ENCODE results near the gene MDM1. TPM values are rescaled to one million over a fixed set of nuclear protein-coding genes. Genes with fewer than 3 reads are reported as not detected.

Gene MDM1
- total RNA-seq, 2 donors from 2014 or later: 8.6 to 10.2 TPM

DNA sequence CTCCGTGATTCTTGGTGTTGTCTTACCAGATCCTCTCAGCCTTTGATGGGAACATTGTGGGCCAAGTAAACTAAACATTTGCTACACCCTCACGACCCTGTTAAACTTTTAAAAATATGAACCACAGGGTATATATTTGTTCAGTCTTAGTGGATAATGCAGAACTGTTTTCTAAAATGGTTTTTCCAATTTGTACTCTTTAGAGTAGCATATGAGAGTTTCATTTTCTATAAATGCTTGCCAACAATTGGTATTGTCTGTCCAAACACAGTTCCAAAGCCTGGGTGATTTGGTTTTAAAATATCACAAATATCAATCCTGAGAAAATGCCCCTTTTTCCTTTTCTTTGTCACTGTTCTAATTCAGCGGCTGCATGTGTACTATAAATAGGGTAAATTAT is 72.0 kb downstream of the MDM1 start:
- ATAC-seq: no peak
- no peak for DNase-seq
- intact Hi-C loops (cut with DNase I): no loop called here

GRCh38 chr12:68259318-68259940 is 72.7 kb downstream of the MDM1 start:
- intact Hi-C loops (cut with DNase I): no loop called here
- ATAC-seq (peak in 1 of 2 donors; percentile 78), DNase-seq (no peak)

DNA sequence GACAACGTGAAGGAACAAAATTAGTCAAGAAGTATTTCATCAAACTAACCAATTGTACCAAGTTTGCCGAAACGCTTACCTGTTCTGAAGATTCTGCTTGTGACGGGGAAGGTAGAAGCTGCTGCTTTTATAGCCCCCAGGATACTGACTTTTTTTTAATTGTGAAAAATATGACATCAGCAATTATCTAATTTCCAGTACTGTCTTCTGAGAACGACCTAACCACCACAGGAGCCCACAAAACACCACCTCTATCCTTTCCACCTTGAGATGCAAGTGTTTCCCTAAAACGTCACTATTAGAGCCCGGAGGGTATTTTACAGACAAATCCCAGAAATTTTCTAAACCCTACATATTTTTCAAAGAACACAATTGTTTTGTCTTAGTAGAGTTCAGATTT is 78.7 kb downstream of the MDM1 start, which contains the start of gene IL22:
IL22 (minus strand) TSS at position 101 of the 400 bp plus-strand sequence. CDS start 156 bp downstream, outside the sequence.
- intact Hi-C loops (cut with DNase I): no loop called here
- DNase-seq: no peak
- no peak for ATAC-seq

DNA sequence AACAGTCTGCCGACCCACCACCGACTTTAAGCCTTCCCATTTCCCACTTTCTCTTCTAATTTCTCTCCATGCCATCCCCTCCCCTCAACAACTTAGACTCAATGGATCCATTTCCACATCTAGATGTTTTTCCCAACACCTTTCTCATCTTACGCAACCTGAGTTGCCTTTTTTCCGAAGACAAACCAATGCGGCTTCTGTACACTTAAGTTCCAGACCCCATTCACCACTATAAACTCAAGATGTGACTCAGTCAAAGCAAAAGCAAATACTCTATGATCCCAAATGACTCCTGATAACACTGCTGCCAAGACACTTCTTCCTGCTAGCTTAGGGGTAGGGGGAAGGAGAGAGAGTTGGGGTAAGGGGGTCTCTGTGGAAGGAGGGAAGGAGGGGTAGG is 80.1 kb downstream of the MDM1 start:
- intact Hi-C loops (cut with DNase I): no loop called here
- DNase-seq (no peak), ATAC-seq (no peak)

GRCh38 chr12:68250454-68250853 is 81.7 kb downstream of the MDM1 start:
- intact Hi-C loops (cut with DNase I): no loop called here
- DNase-seq (no peak), ATAC-seq (no peak)

- intact Hi-C loops (cut with DNase I): no loop called here
- ATAC-seq (no peak), DNase-seq (no peak)
Observed at GRCh38 chr12:68247785-68248184, 84.4 kb downstream of the MDM1 start.

DNA sequence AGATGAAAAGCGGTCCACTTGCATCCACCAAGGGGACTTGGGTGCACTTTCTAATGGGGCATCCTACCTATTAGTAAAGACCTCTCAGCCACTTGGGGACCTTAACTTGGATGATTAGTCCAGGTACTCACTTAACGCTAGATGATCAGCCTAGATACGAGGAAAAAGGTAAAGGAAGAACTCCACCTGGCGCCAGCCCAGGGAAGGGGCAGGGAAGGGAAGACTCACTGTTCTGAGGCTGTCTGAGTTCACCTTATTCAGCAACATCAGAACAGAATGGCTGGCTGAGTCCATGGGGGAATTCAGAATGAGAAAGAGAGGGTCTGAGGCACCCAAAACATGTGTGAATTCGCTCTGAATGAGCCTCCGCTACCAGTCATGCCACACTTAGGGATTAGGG is 85.8 kb downstream of the MDM1 start:
- intact Hi-C loops (cut with DNase I): no loop called here
- ATAC-seq: peak in 1 of 2 donors; percentile 16
- DNase-seq: no peak

- no peak for DNase-seq
- intact Hi-C loops (cut with DNase I): no loop called here
- peak; percentile 71 to 81 for ATAC-seq
Observed at GRCh38 chr12:68245180-68246021, 86.8 kb downstream of the MDM1 start.

Other genes with a start within 250 kb of the MDM1 start
- gene IFNG, start 172.6 kb downstream of the MDM1 start, total RNA-seq: not detected
- gene IL26, start 106.6 kb downstream of the MDM1 start, total RNA-seq: not detected
- not detected for gene IL22, start 78.8 kb downstream of the MDM1 start, total RNA-seq